ENCODE data around the gene RHBDL3.

- no peak for TF ChIP-seq CTCF (IDR thresholded peaks at IDR 0.05)
- TF ChIP-seq CREB1 (CRISPR knock-in tag; IDR thresholded peaks at IDR 0.05): no peak
- TF ChIP-seq TEAD4 (CRISPR knock-in tag; IDR thresholded peaks at IDR 0.05): no peak
- no peak for TF ChIP-seq CBFB (CRISPR knock-in tag; IDR thresholded peaks at IDR 0.05; ENCODE audit: low read depth)
- no peak for TF ChIP-seq USF1 (CRISPR knock-in tag; IDR thresholded peaks at IDR 0.05)
- no peak for TF ChIP-seq ZNF232 (CRISPR knock-in tag; IDR thresholded peaks at IDR 0.05)
- TF ChIP-seq, protein P1, sequence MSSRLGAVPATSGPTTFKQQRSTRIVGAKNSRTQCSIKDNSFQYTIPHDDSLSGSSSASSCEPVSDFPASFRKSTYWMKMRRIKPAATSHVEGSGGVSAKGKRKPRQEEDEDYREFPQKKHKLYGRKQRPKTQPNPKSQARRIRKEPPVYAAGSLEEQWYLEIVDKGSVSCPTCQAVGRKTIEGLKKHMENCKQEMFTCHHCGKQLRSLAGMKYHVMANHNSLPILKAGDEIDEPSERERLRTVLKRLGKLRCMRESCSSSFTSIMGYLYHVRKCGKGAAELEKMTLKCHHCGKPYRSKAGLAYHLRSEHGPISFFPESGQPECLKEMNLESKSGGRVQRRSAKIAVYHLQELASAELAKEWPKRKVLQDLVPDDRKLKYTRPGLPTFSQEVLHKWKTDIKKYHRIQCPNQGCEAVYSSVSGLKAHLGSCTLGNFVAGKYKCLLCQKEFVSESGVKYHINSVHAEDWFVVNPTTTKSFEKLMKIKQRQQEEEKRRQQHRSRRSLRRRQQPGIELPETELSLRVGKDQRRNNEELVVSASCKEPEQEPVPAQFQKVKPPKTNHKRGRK (CRISPR knock-in tag; IDR thresholded peaks at IDR 0.05; ENCODE audit: borderline replicate concordance): no peak
- no peak for TF ChIP-seq TCF7 (CRISPR knock-in tag; IDR thresholded peaks at IDR 0.05; ENCODE audit: low read depth)
- no peak for TF ChIP-seq ATF3 (CRISPR knock-in tag; conservative IDR thresholded peaks at IDR 0.05)
- TF ChIP-seq NFE2L1 (CRISPR knock-in tag; IDR thresholded peaks at IDR 0.05): no peak
- TF ChIP-seq ELF4 (CRISPR knock-in tag; IDR thresholded peaks at IDR 0.05; ENCODE audit: low read depth): no peak
- TF ChIP-seq, protein P2, sequence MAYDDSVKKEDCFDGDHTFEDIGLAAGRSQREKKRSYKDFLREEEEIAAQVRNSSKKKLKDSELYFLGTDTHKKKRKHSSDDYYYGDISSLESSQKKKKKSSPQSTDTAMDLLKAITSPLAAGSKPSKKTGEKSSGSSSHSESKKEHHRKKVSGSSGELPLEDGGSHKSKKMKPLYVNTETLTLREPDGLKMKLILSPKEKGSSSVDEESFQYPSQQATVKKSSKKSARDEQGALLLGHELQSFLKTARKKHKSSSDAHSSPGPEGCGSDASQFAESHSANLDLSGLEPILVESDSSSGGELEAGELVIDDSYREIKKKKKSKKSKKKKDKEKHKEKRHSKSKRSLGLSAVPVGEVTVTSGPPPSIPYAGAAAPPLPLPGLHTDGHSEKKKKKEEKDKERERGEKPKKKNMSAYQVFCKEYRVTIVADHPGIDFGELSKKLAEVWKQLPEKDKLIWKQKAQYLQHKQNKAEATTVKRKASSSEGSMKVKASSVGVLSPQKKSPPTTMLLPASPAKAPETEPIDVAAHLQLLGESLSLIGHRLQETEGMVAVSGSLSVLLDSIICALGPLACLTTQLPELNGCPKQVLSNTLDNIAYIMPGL (CRISPR knock-in tag; IDR thresholded peaks at IDR 0.05): no peak
- no peak for TF ChIP-seq NR1H2 (CRISPR knock-in tag; IDR thresholded peaks at IDR 0.05)
Observed at GRCh38 chr17:32298721-32299579, 33.3 kb downstream of the RHBDL3 start.
